Uterus (tissue), 2 donors: ENCODE data around the gene SLC2A8.

Experiments used
- CTCF ChIP-seq, 4 experiments: fragments of 200-600 bp in 2 of 4; fragments of 450-650 bp in 2 of 4; sonication (generic) in 2 of 4; IDR thresholded peaks; one replicate each; pipeline ENCODE4 v1.5.1; 2016 to 2019; ENCODE audit warnings: antibody characterized with exemption in 4 of 4, mild to moderate bottlenecking in 2 of 4, moderate library complexity in 1 of 4
- POLR2A ChIP-seq, 2 donors: fragments of 450-650 bp; IDR thresholded peaks; one replicate each; pipeline ENCODE4 v1.6.1; 2016; ENCODE audit warnings: antibody characterized with exemption in 2 of 2, mild to moderate bottlenecking in 1 of 2, moderate library complexity in 1 of 2

- no peak for TF ChIP-seq CTCF (IDR thresholded peaks at IDR 0.05)
- TF ChIP-seq POLR2A (IDR thresholded peaks at IDR 0.05) = no peak
These were observed 49.9 kb downstream of the SLC2A8 start for GRCh38 chr9:127446713-127447415.
